Central memory CD8-positive, alpha-beta T cell (primary cell): ENCODE measurements around the gene PRDM12.

ENCODE experiments used
- ATAC-seq: fragments of 150-1000 bp; cut with Tn5 transposase; replicated peaks from 2 replicates; pipeline ENCODE4 v1.10.0; 2022; ENCODE audit warnings: mild to moderate bottlenecking, moderate FRiP score, moderate number of reproducible peaks; ENCODE audit not compliant: poor library complexity, severe bottlenecking; ENCODE audit errors: extremely low read depth
- DNase-seq, 2 donors: peaks; one replicate each; pipeline ENCODE4 v3.0.0; 2021; ENCODE audit warnings: low spot score in 2 of 2
- H3K27ac Mint-ChIP-seq: one replicate; pipeline ENCODE4 v1.8.0; 2022; ENCODE audit warnings: low read depth, mild to moderate bottlenecking, moderate library complexity, mixed read lengths
- H3K27me3 Mint-ChIP-seq: one replicate; pipeline ENCODE4 v1.8.0; 2022; ENCODE audit warnings: mixed read lengths
- H3K36me3 Mint-ChIP-seq: one replicate; pipeline ENCODE4 v1.8.0; 2022; ENCODE audit warnings: mild to moderate bottlenecking, moderate library complexity, mixed read lengths; ENCODE audit not compliant: insufficient read depth
- H3K4me1 Mint-ChIP-seq: one replicate; pipeline ENCODE4 v1.8.0; 2022; ENCODE audit warnings: mixed read lengths
- H3K4me3 Mint-ChIP-seq: one replicate; pipeline ENCODE4 v1.8.0; 2022; ENCODE audit warnings: mild to moderate bottlenecking, moderate library complexity, mixed read lengths
- H3K9me3 Mint-ChIP-seq: one replicate; pipeline ENCODE4 v1.8.0; 2022; ENCODE audit warnings: mixed read lengths

PRDM12 gene

GRCh38 chr9:130693101-130693425, 28.7 kb downstream of the PRDM12 start:
- ATAC-seq (no peak), DNase-seq (no peak)
- Mint-ChIP-seq H3K9me3 (no peaks in the 10 kb centered on the region), H3K27ac (peak overlapping the region; percentile 90), H3K36me3 (peaks cover 33% of the 10 kb centered on the region), H3K27me3 (no peaks in the 10 kb centered on the region), H3K4me3 (peak overlapping the region; percentile 95), H3K4me1 (peaks cover 41% of the 10 kb centered on the region)

GRCh38 chr9:130693426-130694191, 29.2 kb downstream of the PRDM12 start, which contains the start of gene EXOSC2:
Gene EXOSC2, plus strand, starts transcription at chr9:130693780. Its CDS starts 12 bp downstream, at chr9:130693792.
- peak; percentile 74 to 87 for DNase-seq
- Mint-ChIP-seq H3K27me3 (no peaks in the 10 kb centered on the region), H3K27ac (peak within 1 kb of the TSS; percentile 90), H3K9me3 (no peaks in the 10 kb centered on the region), H3K4me3 (peak within 1 kb of the TSS; percentile 95), H3K4me1 (peaks cover 41% of the 10 kb centered on the region), H3K36me3 (peaks cover 34% of the 10 kb centered on the region)
- ATAC-seq, result peak; percentile 100

- H3K27me3 Mint-ChIP-seq, result no peaks in the 10 kb centered on the region
- ATAC-seq, result no peak
- H3K27ac Mint-ChIP-seq, result peak overlapping the region; percentile 90
- peak overlapping the region; percentile 95 for H3K4me3 Mint-ChIP-seq
- peaks cover 41% of the 10 kb centered on the region for H3K4me1 Mint-ChIP-seq
- peaks cover 37% of the 10 kb centered on the region for H3K36me3 Mint-ChIP-seq
- H3K9me3 Mint-ChIP-seq, result no peaks in the 10 kb centered on the region
- DNase-seq, result no peak
Measured at GRCh38 chr9:130694205-130694604, 29.8 kb downstream of the PRDM12 start.

GRCh38 chr9:130696139-130696650, 31.8 kb downstream of the PRDM12 start:
- Mint-ChIP-seq H3K27ac (no peak overlapping the region), H3K27me3 (no peaks in the 10 kb centered on the region), H3K4me3 (no peak overlapping the region), H3K36me3 (peaks cover 45% of the 10 kb centered on the region), H3K9me3 (no peaks in the 10 kb centered on the region), H3K4me1 (peaks cover 41% of the 10 kb centered on the region)
- ATAC-seq, result no peak
- DNase-seq, result no peak

GRCh38 chr9:130696996-130697395, 32.6 kb downstream of the PRDM12 start:
- H3K4me3 Mint-ChIP-seq, result no peak overlapping the region
- H3K36me3 Mint-ChIP-seq, result peaks cover 50% of the 10 kb centered on the region
- H3K4me1 Mint-ChIP-seq, result peaks cover 41% of the 10 kb centered on the region
- no peak overlapping the region for H3K27ac Mint-ChIP-seq
- no peak for DNase-seq
- no peaks in the 10 kb centered on the region for H3K9me3 Mint-ChIP-seq
- no peak for ATAC-seq
- no peaks in the 10 kb centered on the region for H3K27me3 Mint-ChIP-seq

- no peak for DNase-seq
- H3K4me1 Mint-ChIP-seq, result peaks cover 34% of the 10 kb centered on the region
- H3K4me3 Mint-ChIP-seq, result no peak overlapping the region
- H3K27me3 Mint-ChIP-seq, result no peaks in the 10 kb centered on the region
- no peaks in the 10 kb centered on the region for H3K9me3 Mint-ChIP-seq
- peaks cover 52% of the 10 kb centered on the region for H3K36me3 Mint-ChIP-seq
- no peak overlapping the region for H3K27ac Mint-ChIP-seq
- no peak for ATAC-seq
Measured at GRCh38 chr9:130698514-130698913, 34.1 kb downstream of the PRDM12 start.

GRCh38 chr9:130699047-130699446, 34.7 kb downstream of the PRDM12 start:
- Mint-ChIP-seq H3K9me3 (no peaks in the 10 kb centered on the region), H3K27me3 (no peaks in the 10 kb centered on the region), H3K36me3 (peaks cover 55% of the 10 kb centered on the region), H3K27ac (no peak overlapping the region), H3K4me1 (peaks cover 30% of the 10 kb centered on the region), H3K4me3 (no peak overlapping the region)
- ATAC-seq (no peak), DNase-seq (no peak)

- Mint-ChIP-seq H3K9me3 (no peaks in the 10 kb centered on the region), H3K4me1 (peaks cover 11% of the 10 kb centered on the region), H3K36me3 (peaks cover 53% of the 10 kb centered on the region), H3K4me3 (no peak overlapping the region), H3K27me3 (no peaks in the 10 kb centered on the region), H3K27ac (no peak overlapping the region)
- ATAC-seq (no peak), DNase-seq (peak; percentile 43 to 58)
Measured at GRCh38 chr9:130701059-130702022, 36.9 kb downstream of the PRDM12 start.

- no peak for ATAC-seq
- Mint-ChIP-seq H3K27ac (no peak overlapping the region), H3K9me3 (no peaks in the 10 kb centered on the region), H3K4me1 (no peaks in the 10 kb centered on the region), H3K36me3 (peaks cover 41% of the 10 kb centered on the region), H3K27me3 (no peaks in the 10 kb centered on the region), H3K4me3 (no peak overlapping the region)
- no peak for DNase-seq
Measured at GRCh38 chr9:130703501-130703900, 39.1 kb downstream of the PRDM12 start.

- Mint-ChIP-seq H3K9me3 (no peaks in the 10 kb centered on the region), H3K27ac (no peak overlapping the region), H3K4me3 (no peak overlapping the region), H3K36me3 (peaks cover 24% of the 10 kb centered on the region), H3K27me3 (no peaks in the 10 kb centered on the region), H3K4me1 (peaks cover 2% of the 10 kb centered on the region)
- ATAC-seq, result no peak
- peak; percentile 41 to 60 for DNase-seq
Measured at GRCh38 chr9:130707225-130707976, 43.0 kb downstream of the PRDM12 start.

GRCh38 chr9:130710822-130711352, 46.5 kb downstream of the PRDM12 start:
- DNase-seq (no peak), ATAC-seq (no peak)
- Mint-ChIP-seq H3K27me3 (no peaks in the 10 kb centered on the region), H3K27ac (no peak overlapping the region), H3K4me3 (peak overlapping the region; percentile 35), H3K36me3 (peaks cover 10% of the 10 kb centered on the region), H3K4me1 (peaks cover 26% of the 10 kb centered on the region), H3K9me3 (no peaks in the 10 kb centered on the region)

- H3K4me3 Mint-ChIP-seq, result peak overlapping the region; percentile 35
- no peak overlapping the region for H3K27ac Mint-ChIP-seq
- ATAC-seq, result no peak
- peaks cover 8% of the 10 kb centered on the region for H3K36me3 Mint-ChIP-seq
- H3K9me3 Mint-ChIP-seq, result no peaks in the 10 kb centered on the region
- no peaks in the 10 kb centered on the region for H3K27me3 Mint-ChIP-seq
- H3K4me1 Mint-ChIP-seq, result peaks cover 26% of the 10 kb centered on the region
- DNase-seq, result no peak
Measured at GRCh38 chr9:130711469-130711868, 47.1 kb downstream of the PRDM12 start.
